Measurements from ENCODE around the gene CCR7.

DNA sequence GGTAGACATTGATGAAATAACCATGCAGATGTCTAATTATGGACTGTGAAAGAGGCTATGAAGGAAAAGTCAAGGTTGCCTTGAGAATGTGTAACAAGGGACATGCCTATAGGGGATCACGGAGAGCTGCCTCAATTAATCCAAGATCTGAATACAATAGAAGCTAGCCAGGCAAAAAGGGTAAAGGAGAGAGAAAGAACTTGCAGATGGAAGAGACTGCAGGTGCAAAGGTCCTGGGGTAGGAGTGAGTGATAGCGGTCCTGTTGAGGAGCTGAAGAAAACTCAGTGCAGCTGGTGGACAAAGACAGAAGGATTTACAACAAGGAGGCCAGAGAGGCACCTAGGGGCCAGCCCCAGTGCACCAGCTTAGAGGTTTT lies 48.0 kb downstream of the CCR7 start:
- TF ChIP-seq CTCF (IDR thresholded peaks at IDR 0.05; ENCODE audit: low read length) = no peak
- no peak for TF ChIP-seq EZH2 (optimal IDR thresholded peaks at IDR 0.05; ENCODE audit: low read depth, low read length)
